HepG2 (cell line): Measurements from ENCODE around the gene SRSF7. TPM values are rescaled to one million over a fixed set of nuclear protein-coding genes. Genes with fewer than 3 reads are reported as not detected.

ENCODE experiments used
- ARNT2 ChIP-seq: sonication (generic); formaldehyde crosslinking; IDR thresholded peaks from 2 replicates; pipeline ENCODE4 v1.8.0; 2022; ENCODE audit warnings: mild to moderate bottlenecking, low read depth, missing genetic modification reagents, moderate library complexity
- SIX4 ChIP-seq: sonication (generic); formaldehyde crosslinking; IDR thresholded peaks from 2 replicates; pipeline ENCODE4 v1.4.0; 2020; ENCODE audit warnings: missing genetic modification reagents
- SOX6 ChIP-seq, 2 experiments: fragments of 450-650 bp in 1 of 2; sonication (generic) in 1 of 2; formaldehyde crosslinking in 1 of 2; IDR thresholded peaks; 2 replicates each; pipeline versions ENCODE4 v1.4.0 to v1.6.1; 2017 to 2020; ENCODE audit warnings: antibody characterized with exemption in 1 of 2, mild to moderate bottlenecking in 1 of 2, missing genetic modification reagents in 1 of 2
- YEATS4 ChIP-seq: sonication (generic); formaldehyde crosslinking; IDR thresholded peaks from 2 replicates; pipeline ENCODE4 v1.4.0; 2020; ENCODE audit warnings: missing genetic modification reagents, borderline replicate concordance
- ZNF121 ChIP-seq: sonication (generic); formaldehyde crosslinking; IDR thresholded peaks from 2 replicates; pipeline ENCODE4 v1.5.0; 2020; ENCODE audit warnings: mild to moderate bottlenecking, missing genetic modification reagents
- ZNF7 ChIP-seq: IDR thresholded peaks from 2 replicates; pipeline ENCODE4 v1.6.1; 2016; ENCODE audit warnings: missing biosample characterization, missing genetic modification reagents
- ZNF777 ChIP-seq: sonication (generic); formaldehyde crosslinking; IDR thresholded peaks from 2 replicates; pipeline ENCODE4 v1.4.0; 2020; ENCODE audit warnings: missing genetic modification reagents
- ZSCAN12 ChIP-seq: sonication (generic); formaldehyde crosslinking; IDR thresholded peaks from 2 replicates; pipeline ENCODE4 v1.9.0; 2021; ENCODE audit warnings: mild to moderate bottlenecking, missing genetic modification reagents
- polyA plus RNA-seq, 8 experiments: library from polyadenylated mRNA; depleted of rRNA in 3 of 8; stranded (reverse) in 7 of 8; unstranded in 1 of 8; fragments of >200 nt; fragmentation: Illumina TruSeq in 4 of 8; extraction: Trizol in 4 of 8; gene quantifications; 2 replicates each; pipeline versions ENCODE4 v1.2.1 to v1.2.3, GENCODE V29; 2011 to 2016; ENCODE audit warnings: low read depth in 4 of 8, missing spikeins in 1 of 8, mixed read lengths in 1 of 8; ENCODE audit not compliant: insufficient read depth in 1 of 8
- total RNA-seq, 5 experiments: library from RNA; depleted of rRNA; stranded (reverse); fragments of >200 nt; fragmentation: Illumina TruSeq; extraction: Trizol; gene quantifications; 2 replicates each; pipeline ENCODE4 v1.2.3, GENCODE V29; 2016; ENCODE audit warnings: low read depth in 1 of 5
- TF ChIP-seq, protein P1 (sequence below), 2 experiments: fragments of 450-650 bp in 1 of 2; sonication (generic) in 1 of 2; formaldehyde crosslinking in 1 of 2; IDR thresholded peaks; 2 replicates each; pipeline versions ENCODE4 v1.6.1 to v1.8.0; 2016 to 2022; ENCODE audit warnings: antibody characterized with exemption in 1 of 2, mild to moderate bottlenecking in 1 of 2, missing genetic modification reagents in 1 of 2
- TF ChIP-seq, protein P2 (sequence below): sonication (generic); formaldehyde crosslinking; IDR thresholded peaks from 2 replicates; pipeline ENCODE4 v1.9.0; 2021; ENCODE audit warnings: missing genetic modification reagents, borderline replicate concordance

SRSF7 gene
- total and polyA plus RNA-seq, 2 of the 13 experiments (the other 11 are each of a cell fraction or from before 2014, with no cell fraction given), result 172 to 275 TPM

DNA sequence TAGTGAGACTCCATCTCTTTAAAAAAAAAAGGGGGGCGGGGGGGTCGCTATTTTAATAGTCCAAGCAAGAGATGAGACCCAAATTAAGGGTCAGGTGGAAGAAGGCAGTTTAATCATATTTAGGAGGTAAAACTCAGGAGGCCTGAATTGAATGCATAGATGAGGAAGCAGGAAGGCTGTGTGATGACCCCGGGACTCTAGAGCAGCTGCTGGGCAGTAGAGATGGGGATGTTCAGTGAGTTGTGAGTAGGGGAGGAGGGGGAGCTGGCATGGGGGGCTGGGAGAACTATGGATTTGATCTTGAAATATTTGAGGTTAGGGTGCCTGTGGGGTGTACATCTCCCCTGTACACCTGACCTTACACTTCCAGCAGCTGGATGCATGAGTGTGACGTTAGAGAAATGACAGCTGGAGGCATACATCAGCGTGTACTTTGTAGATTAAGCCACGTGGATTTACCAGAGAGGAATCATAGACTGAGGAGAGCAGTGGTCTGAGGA, 44.3 kb downstream of the SRSF7 start (continued):
- TF ChIP-seq, protein P1, sequence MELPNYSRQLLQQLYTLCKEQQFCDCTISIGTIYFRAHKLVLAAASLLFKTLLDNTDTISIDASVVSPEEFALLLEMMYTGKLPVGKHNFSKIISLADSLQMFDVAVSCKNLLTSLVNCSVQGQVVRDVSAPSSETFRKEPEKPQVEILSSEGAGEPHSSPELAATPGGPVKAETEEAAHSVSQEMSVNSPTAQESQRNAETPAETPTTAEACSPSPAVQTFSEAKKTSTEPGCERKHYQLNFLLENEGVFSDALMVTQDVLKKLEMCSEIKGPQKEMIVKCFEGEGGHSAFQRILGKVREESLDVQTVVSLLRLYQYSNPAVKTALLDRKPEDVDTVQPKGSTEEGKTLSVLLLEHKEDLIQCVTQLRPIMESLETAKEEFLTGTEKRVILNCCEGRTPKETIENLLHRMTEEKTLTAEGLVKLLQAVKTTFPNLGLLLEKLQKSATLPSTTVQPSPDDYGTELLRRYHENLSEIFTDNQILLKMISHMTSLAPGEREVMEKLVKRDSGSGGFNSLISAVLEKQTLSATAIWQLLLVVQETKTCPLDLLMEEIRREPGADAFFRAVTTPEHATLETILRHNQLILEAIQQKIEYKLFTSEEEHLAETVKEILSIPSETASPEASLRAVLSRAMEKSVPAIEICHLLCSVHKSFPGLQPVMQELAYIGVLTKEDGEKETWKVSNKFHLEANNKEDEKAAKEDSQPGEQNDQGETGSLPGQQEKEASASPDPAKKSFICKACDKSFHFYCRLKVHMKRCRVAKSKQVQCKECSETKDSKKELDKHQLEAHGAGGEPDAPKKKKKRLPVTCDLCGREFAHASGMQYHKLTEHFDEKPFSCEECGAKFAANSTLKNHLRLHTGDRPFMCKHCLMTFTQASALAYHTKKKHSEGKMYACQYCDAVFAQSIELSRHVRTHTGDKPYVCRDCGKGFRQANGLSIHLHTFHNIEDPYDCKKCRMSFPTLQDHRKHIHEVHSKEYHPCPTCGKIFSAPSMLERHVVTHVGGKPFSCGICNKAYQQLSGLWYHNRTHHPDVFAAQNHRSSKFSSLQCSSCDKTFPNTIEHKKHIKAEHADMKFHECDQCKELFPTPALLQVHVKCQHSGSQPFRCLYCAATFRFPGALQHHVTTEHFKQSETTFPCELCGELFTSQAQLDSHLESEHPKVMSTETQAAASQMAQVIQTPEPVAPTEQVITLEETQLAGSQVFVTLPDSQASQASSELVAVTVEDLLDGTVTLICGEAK (IDR thresholded peaks at IDR 0.05), result no peak
- TF ChIP-seq, protein P1 (CRISPR knock-in tag; IDR thresholded peaks at IDR 0.05), result no peak
- no peak for TF ChIP-seq SOX6 (IDR thresholded peaks at IDR 0.05)
- TF ChIP-seq SOX6 (CRISPR knock-in tag; IDR thresholded peaks at IDR 0.05), result no peak
- no peak for TF ChIP-seq ARNT2 (CRISPR knock-in tag)
- TF ChIP-seq ZSCAN12 (CRISPR knock-in tag), result no peak
- no peak for TF ChIP-seq SIX4 (CRISPR knock-in tag)
- no peak for TF ChIP-seq YEATS4 (CRISPR knock-in tag)
- TF ChIP-seq, protein P2, sequence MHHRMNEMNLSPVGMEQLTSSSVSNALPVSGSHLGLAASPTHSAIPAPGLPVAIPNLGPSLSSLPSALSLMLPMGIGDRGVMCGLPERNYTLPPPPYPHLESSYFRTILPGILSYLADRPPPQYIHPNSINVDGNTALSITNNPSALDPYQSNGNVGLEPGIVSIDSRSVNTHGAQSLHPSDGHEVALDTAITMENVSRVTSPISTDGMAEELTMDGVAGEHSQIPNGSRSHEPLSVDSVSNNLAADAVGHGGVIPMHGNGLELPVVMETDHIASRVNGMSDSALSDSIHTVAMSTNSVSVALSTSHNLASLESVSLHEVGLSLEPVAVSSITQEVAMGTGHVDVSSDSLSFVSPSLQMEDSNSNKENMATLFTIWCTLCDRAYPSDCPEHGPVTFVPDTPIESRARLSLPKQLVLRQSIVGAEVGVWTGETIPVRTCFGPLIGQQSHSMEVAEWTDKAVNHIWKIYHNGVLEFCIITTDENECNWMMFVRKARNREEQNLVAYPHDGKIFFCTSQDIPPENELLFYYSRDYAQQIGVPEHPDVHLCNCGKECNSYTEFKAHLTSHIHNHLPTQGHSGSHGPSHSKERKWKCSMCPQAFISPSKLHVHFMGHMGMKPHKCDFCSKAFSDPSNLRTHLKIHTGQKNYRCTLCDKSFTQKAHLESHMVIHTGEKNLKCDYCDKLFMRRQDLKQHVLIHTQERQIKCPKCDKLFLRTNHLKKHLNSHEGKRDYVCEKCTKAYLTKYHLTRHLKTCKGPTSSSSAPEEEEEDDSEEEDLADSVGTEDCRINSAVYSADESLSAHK, result no peak
- TF ChIP-seq ZNF777, result no peak
- TF ChIP-seq ZNF7 (CRISPR knock-in tag), result no peak
- TF ChIP-seq ZNF121 (CRISPR knock-in tag), result no peak
